Endothelial cell of umbilical vein (primary cell): ENCODE data around the gene AKAP13. TPM values are rescaled to one million over a fixed set of nuclear protein-coding genes. Genes with fewer than 3 reads are reported as not detected.
A peak's percentile ranks its signal among the peaks of the same experiment; 100 is the strongest.

Experiments
- BruUV-seq: library from RNA; stranded (reverse); fragments of 400-500 nt; replicated peaks from 2 replicates; lab custom pipeline; 2021; lab: Mats Ljungman, UMichigan
- CTCF ChIA-PET: fragments of 300-600, 350-600 bp; sonication (Branson Sonifier 250); formaldehyde crosslinking; loops from one replicate; lab custom pipeline; 2021; ENCODE audit warnings: antibody characterized with exemption, inconsistent platforms; lab: Charles Lee
- POLR2A ChIA-PET: fragments of 300-600, 350-600 bp; sonication (Branson Sonifier 250); formaldehyde crosslinking; loops from one replicate; lab custom pipeline; 2021; ENCODE audit warnings: antibody characterized with exemption, inconsistent platforms; lab: Charles Lee
- DNase-seq: peaks from one replicate; pipeline ENCODE4 v3.0.0-alpha.2; 2011; ENCODE audit warnings: low read depth, low spot score
- FAIRE-seq: peaks from 2 replicates; lab custom pipeline; 2011; peaks lifted over from hg19 to GRCh38; lab: Jason Lieb, UNC
- H2AFZ ChIP-seq: 2 replicates; pipeline ENCODE4 v1.6.0; 2012; ENCODE audit warnings: low read depth, low read length, control low read depth, inconsistent platforms
- H3K27ac ChIP-seq: 2 replicates; pipeline ENCODE4 v1.5.1; 2011; ENCODE audit warnings: low read depth, mild to moderate bottlenecking, control low read depth, low read length, moderate library complexity; ENCODE audit not compliant: insufficient read depth
- H3K27me3 ChIP-seq, 2 experiments: 2 replicates each; pipeline versions ENCODE4 v1.6.0 to v1.6.1; 2011; ENCODE audit warnings: low read length in 2 of 2, mixed read lengths in 1 of 2; ENCODE audit not compliant: control insufficient read depth in 2 of 2, insufficient read depth in 2 of 2
- H3K36me3 ChIP-seq, 2 experiments: 2 replicates in 1 of 2; 3 replicates in 1 of 2; pipeline ENCODE4 v1.5.1; 2011; ENCODE audit warnings: low read length in 2 of 2, mild to moderate bottlenecking in 1 of 2, moderate library complexity in 1 of 2; ENCODE audit not compliant: control insufficient read depth in 2 of 2, insufficient read depth in 2 of 2; ENCODE audit errors: extremely low read depth in 1 of 2
- H3K4me1 ChIP-seq: 3 replicates; pipeline ENCODE4 v1.5.1; 2011; ENCODE audit warnings: mild to moderate bottlenecking, low read length; ENCODE audit not compliant: control insufficient read depth, insufficient read depth; ENCODE audit errors: extremely low read depth
- H3K4me2 ChIP-seq: 2 replicates; pipeline ENCODE4 v1.6.1; 2011; ENCODE audit warnings: low read length, control low read depth, mixed read lengths; ENCODE audit not compliant: insufficient read depth
- H3K4me3 ChIP-seq, 3 experiments: fragments of 200-600 bp in 1 of 3; sonication (generic), shearing (Covaris generic) in 1 of 3; replicated peaks in 1 of 3; 2 replicates each; pipeline ENCODE4 v1.5.1; 2011 to 2016; ENCODE audit warnings: control low read depth in 3 of 3, low read length in 3 of 3, mild to moderate bottlenecking in 2 of 3, inconsistent platforms in 1 of 3, low read depth in 1 of 3, moderate library complexity in 1 of 3; ENCODE audit not compliant: insufficient read depth in 1 of 3
- H3K79me2 ChIP-seq: 2 replicates; pipeline ENCODE4 v1.6.0; 2012; ENCODE audit warnings: low read length, inconsistent platforms; ENCODE audit not compliant: control insufficient read depth, insufficient read depth
- H3K9ac ChIP-seq: replicated peaks from 2 replicates; pipeline ENCODE3; 2011; ENCODE audit warnings: low read length, control low read depth; ENCODE audit not compliant: insufficient read depth; ENCODE audit errors: extremely low read depth
- H3K9me1 ChIP-seq: replicated peaks from 3 replicates; pipeline ENCODE4 v1.6.0; 2011; ENCODE audit warnings: mild to moderate bottlenecking, low read length; ENCODE audit not compliant: control insufficient read depth, insufficient read depth; ENCODE audit errors: extremely low read depth
- H3K9me3 ChIP-seq: replicated peaks from 2 replicates; pipeline ENCODE4 v1.5.1; 2012; ENCODE audit warnings: low read length, inconsistent platforms; ENCODE audit not compliant: control insufficient read depth, insufficient read depth
- H4K20me1 ChIP-seq: replicated peaks from 2 replicates; pipeline ENCODE3; 2011; ENCODE audit warnings: mild to moderate bottlenecking, low read length; ENCODE audit not compliant: control insufficient read depth, insufficient read depth; ENCODE audit errors: extremely low read depth
- EZH2 ChIP-seq: IDR thresholded peaks from 2 replicates; pipeline ENCODE4 v1.6.1; 2012; ENCODE audit warnings: borderline replicate concordance, low read depth, mild to moderate bottlenecking, moderate library complexity, low read length, inconsistent platforms; ENCODE audit not compliant: severe bottlenecking
- FOS ChIP-seq: IDR thresholded peaks from 2 replicates; pipeline ENCODE4 v1.6.1; 2011; ENCODE audit warnings: mild to moderate bottlenecking, low read length, moderate library complexity, borderline replicate concordance; ENCODE audit not compliant: insufficient read depth
- GATA2 ChIP-seq: IDR thresholded peaks from 2 replicates; pipeline ENCODE4 v1.7.0; 2011; ENCODE audit warnings: low read depth, mild to moderate bottlenecking, moderate library complexity, mixed read lengths, low read length; ENCODE audit not compliant: insufficient read length, insufficient read depth
- JUN ChIP-seq: IDR thresholded peaks from 2 replicates; pipeline ENCODE4 v1.6.1; 2011; ENCODE audit warnings: borderline replicate concordance, low read depth; ENCODE audit not compliant: insufficient read length, insufficient read depth
- MYC ChIP-seq: IDR thresholded peaks from one replicate; pipeline ENCODE4 v1.6.1; 2011; ENCODE audit warnings: mild to moderate bottlenecking, low read depth, low read length
- POLR2A ChIP-seq: IDR thresholded peaks from 2 replicates; pipeline ENCODE4 v1.6.1; 2012; ENCODE audit warnings: low read depth, mild to moderate bottlenecking, control low read depth, low read length
- POLR2AphosphoS5 ChIP-seq: IDR thresholded peaks from 2 replicates; pipeline ENCODE4 v1.6.1; 2012; ENCODE audit warnings: low read depth, mild to moderate bottlenecking, control low read depth, low read length, moderate library complexity; ENCODE audit not compliant: insufficient read depth
- dilution Hi-C: fragments of 300-500 bp; cut with MboI; formaldehyde crosslinking; loops from one replicate; pipeline ENCODE4 v1.15.0; 2019; ENCODE audit warnings: low sequenced_read_pairs; ENCODE audit not compliant: extremely low pct_ligation_motif_present
- intact Hi-C: fragments of 100-400 bp; cut with micrococcal nuclease; formaldehyde crosslinking; loops from one replicate; pipeline ENCODE4 v1.10.0; 2022
- polyA plus RNA-seq, 4 experiments: library from polyadenylated mRNA; depleted of rRNA in 3 of 4; stranded (reverse) in 3 of 4; unstranded in 1 of 4; fragments of >200 nt; gene quantifications; 2 replicates each; pipeline versions ENCODE4 v1.2.1 to v1.2.3, GENCODE V29; 2011 to 2012; ENCODE audit warnings: missing spikeins in 1 of 4
- total RNA-seq: library from RNA; stranded (reverse); gene quantifications from 2 replicates; pipeline ENCODE4 v1.2.3, GENCODE V29; 2021
- TF ChIP-seq, protein P1 (sequence below): IDR thresholded peaks from 2 replicates; pipeline ENCODE4 v1.6.1; 2011; ENCODE audit not compliant: insufficient read depth, insufficient read length
- TF ChIP-seq, protein P2 (sequence below), 2 donors: IDR thresholded peaks; 1 replicate in 1 of 2; 2 replicates in 1 of 2; pipeline ENCODE4 v1.5.1; 2011; ENCODE audit warnings: low read length in 2 of 2, mild to moderate bottlenecking in 2 of 2, moderate library complexity in 2 of 2, control low read depth in 1 of 2, inconsistent platforms in 1 of 2, low read depth in 1 of 2; ENCODE audit not compliant: insufficient read depth in 1 of 2; ENCODE audit errors: extremely low read depth in 1 of 2

Gene AKAP13
- total and polyA plus RNA-seq, 2 donors (not counting 3 experiments of a cell fraction or from before 2014, with no cell fraction given), result 22.8 to 87.8 TPM

DNA sequence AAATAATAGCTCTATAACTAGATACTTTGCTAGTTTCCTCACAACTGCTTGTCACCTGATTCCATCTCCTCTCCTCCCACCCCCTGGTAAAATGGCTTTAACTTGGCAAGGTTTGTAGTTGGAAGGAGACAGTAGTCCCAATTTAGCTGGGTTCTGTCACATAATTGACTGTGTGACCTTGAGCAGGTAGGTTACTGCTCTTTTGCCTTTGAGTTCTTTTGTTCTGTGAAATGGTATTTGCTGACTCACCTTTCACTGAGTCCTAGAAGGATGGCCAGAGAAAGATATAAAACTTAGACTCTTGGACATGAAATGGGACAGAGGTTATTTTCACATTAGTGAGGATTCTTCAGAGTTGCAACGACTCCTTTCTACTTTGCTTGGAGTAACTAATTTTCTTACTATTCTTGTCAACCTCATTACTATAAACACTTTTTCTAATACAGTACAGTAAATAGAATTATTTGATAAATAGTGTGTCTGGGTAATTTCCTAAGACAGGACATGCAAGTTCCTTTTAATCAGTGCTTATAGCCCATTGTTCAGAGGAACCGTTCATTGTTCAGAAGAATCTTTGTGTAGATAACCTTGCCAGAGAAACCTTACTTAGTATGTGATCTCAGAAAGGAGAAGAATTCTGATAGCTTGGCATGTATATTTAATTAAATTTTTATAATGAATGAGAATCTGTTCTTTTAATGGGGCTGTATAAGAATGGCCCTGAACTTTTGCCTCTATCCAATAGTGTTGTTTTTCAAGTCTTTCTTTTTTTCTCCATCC lies 14.3 kb downstream of the AKAP13 start:
- ChIA-PET POLR2A (interaction anchor here (1.5 kb wide), 1 partner anchor 10 kb away, joined by 3 read pairs; no protein-coding TSS in a partner anchor), CTCF (interaction anchor here (0.8 to 3.0 kb wide), 5 partner anchors 9 to 77 kb away, joined by 3 to 13 read pairs (median 3); no protein-coding TSS in a partner anchor)
- peak overlapping the region; percentile 3 for H3K27ac ChIP-seq
- H3K4me1 ChIP-seq, result peaks cover 21% of the 10 kb centered on the region
- H3K27me3 ChIP-seq, result no peaks in the 10 kb centered on the region
- H2AFZ ChIP-seq, result no peak overlapping the region
- intact Hi-C loops (loop anchor here (1.0 kb wide), 1 partner anchor 9 kb away; no protein-coding TSS in a partner anchor), dilution Hi-C loops (no loop called here)
- peaks cover 3% of the 10 kb centered on the region for H3K9me1 ChIP-seq
- H3K36me3 ChIP-seq, result no peaks in the 10 kb centered on the region
- H3K9ac ChIP-seq, result no peak overlapping the region
- no peaks in the 10 kb centered on the region for H4K20me1 ChIP-seq
- H3K4me2 ChIP-seq, result peak overlapping the region; percentile 41
- BruUV-seq, result TSS peak; percentile 59
- H3K4me3 ChIP-seq, result peak overlapping the region in 1 of 3 experiments; percentile 15
- DNase-seq (peak; percentile 69), FAIRE-seq (peak; percentile 74)
- no peaks in the 10 kb centered on the region for H3K9me3 ChIP-seq
- TF ChIP-seq, protein P1, sequence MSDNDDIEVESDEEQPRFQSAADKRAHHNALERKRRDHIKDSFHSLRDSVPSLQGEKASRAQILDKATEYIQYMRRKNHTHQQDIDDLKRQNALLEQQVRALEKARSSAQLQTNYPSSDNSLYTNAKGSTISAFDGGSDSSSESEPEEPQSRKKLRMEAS, result no peak
- TF ChIP-seq JUN, result peak; percentile 0
- peak; percentile 15 for TF ChIP-seq FOS
- H3K79me2 ChIP-seq, result peaks cover 77% of the 10 kb centered on the region

DNA sequence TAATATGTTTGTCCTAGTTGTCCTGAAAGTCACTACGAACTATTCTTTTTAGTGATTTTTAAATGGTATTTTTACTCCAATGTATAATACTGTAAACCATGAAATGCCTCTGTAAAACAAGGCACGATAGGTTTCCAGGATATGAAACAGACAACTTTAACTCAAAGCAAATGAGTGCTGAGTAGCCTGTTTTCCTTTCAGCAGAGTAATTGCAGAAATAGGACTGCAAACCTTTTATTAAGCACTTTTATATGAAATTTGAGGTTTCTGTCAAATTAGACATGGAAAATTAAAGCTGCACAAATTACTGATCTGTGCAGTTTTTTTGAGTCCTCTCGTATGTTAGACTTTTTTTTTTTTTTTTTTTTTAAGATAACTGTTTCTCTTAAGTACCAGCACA lies 16.2 kb downstream of the AKAP13 start:
- Histone ChIP-seq H3K4me2 (no peak overlapping the region), H3K4me1 (peaks cover 24% of the 10 kb centered on the region), H3K9ac (no peak overlapping the region), H2AFZ (no peak overlapping the region), H3K4me3 (no peak overlapping the region), H4K20me1 (no peaks in the 10 kb centered on the region), H3K36me3 (no peaks in the 10 kb centered on the region), H3K9me1 (peaks cover 5% of the 10 kb centered on the region), H3K27me3 (no peaks in the 10 kb centered on the region), H3K27ac (no peak overlapping the region), H3K9me3 (no peaks in the 10 kb centered on the region), H3K79me2 (peaks cover 77% of the 10 kb centered on the region)
- TF ChIP-seq JUN (no peak), MYC (no peak), POLR2AphosphoS5 (no peak), GATA2 (no peak), FOS (no peak), EZH2 (no peak), POLR2A (no peak)
- TF ChIP-seq, protein P1, result no peak
- TF ChIP-seq, protein P2, sequence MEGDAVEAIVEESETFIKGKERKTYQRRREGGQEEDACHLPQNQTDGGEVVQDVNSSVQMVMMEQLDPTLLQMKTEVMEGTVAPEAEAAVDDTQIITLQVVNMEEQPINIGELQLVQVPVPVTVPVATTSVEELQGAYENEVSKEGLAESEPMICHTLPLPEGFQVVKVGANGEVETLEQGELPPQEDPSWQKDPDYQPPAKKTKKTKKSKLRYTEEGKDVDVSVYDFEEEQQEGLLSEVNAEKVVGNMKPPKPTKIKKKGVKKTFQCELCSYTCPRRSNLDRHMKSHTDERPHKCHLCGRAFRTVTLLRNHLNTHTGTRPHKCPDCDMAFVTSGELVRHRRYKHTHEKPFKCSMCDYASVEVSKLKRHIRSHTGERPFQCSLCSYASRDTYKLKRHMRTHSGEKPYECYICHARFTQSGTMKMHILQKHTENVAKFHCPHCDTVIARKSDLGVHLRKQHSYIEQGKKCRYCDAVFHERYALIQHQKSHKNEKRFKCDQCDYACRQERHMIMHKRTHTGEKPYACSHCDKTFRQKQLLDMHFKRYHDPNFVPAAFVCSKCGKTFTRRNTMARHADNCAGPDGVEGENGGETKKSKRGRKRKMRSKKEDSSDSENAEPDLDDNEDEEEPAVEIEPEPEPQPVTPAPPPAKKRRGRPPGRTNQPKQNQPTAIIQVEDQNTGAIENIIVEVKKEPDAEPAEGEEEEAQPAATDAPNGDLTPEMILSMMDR (IDR thresholded peaks at IDR 0.05; ENCODE audit: extremely low read depth in 1 of 2, insufficient read depth in 1 of 2, low read depth in 1 of 2, low read length in 2 of 2), result no peak
- POLR2A ChIA-PET, result interaction anchor here (0.6 kb wide), 1 partner anchor 16 kb away, joined by 3 read pairs; the partner anchor contains the start of gene AKAP13
- DNase-seq (no peak), FAIRE-seq (no peak)
- intact Hi-C loops (no loop called here), dilution Hi-C loops (no loop called here)
- CTCF ChIA-PET, result interaction anchor here (1.9 kb wide), 1 partner anchor 17 kb away, joined by 8 read pairs; no protein-coding TSS in a partner anchor
- no TSS peak for BruUV-seq
